Forelimb muscle (tissue), 1 donor: ENCODE measurements around the gene APBA1. TPM values are rescaled to one million over a fixed set of nuclear protein-coding genes. Genes with fewer than 3 reads are reported as not detected.

ENCODE experiments used
- DNase-seq: peaks from one replicate; pipeline ENCODE4 v3.0.0-alpha.2; 2013; ENCODE audit warnings: low read depth
- polyA plus RNA-seq: library from polyadenylated mRNA; unstranded; fragments of 120-200 nt; gene quantifications from one replicate; pipeline ENCODE4 v1.2.1, GENCODE V29; 2013; ENCODE audit not compliant: insufficient read length

APBA1 gene
- polyA plus RNA-seq, 1 donor = 5.3 TPM

DNA sequence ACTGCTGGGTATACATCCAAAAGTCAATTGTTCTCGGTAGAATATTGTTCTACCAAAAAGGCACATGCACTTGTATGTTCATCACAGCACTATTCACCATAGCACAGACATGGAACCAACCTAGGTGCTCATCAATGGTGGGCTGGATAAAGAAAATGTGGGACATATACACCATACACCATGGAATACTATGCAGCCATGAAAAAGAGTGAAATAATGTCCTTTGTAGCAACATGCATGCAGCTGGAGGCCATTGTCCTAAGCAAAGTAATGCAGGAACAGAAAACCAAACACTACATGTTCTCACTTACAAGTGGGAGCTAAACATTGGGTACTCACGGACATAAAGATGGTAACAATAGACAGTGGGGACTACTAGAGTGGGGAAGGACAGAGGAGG is 145.5 kb downstream of the APBA1 start:
- no peak for DNase-seq

DNA sequence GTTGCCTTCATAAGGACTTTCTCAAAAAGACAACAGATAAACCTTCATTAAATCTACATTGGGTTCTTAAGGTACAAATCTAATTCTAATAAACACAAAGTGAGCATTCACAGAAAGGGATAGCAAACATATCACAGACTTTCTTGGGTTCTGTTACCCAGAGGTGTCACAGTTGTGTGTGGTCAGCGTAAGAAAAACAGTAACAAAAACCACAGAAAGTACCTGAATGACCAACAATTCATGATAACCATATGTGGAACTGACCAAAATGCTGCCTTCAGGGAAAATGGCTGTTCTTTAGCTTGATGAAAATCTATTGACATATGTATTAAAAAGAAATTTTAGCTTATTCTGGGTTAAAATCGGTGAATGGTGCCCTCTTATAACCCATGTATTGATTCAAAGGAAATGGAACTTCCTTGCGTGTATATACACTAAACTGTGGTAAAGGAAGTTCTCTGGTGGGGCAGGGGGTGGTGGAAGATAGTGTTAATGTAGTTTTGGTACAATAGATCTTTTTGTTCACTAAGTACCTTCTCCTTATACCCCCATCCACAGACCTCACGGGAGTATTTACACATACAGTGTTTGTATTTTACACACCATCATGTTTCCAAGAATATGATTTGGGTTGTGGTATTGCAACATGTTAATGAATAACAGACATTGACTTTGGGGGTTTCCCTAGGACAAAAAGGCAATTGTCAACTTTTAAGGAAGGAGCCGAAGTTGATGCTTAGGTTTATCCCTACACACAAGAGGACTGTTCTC is 152.5 kb downstream of the APBA1 start:
- DNase-seq = no peak

DNA sequence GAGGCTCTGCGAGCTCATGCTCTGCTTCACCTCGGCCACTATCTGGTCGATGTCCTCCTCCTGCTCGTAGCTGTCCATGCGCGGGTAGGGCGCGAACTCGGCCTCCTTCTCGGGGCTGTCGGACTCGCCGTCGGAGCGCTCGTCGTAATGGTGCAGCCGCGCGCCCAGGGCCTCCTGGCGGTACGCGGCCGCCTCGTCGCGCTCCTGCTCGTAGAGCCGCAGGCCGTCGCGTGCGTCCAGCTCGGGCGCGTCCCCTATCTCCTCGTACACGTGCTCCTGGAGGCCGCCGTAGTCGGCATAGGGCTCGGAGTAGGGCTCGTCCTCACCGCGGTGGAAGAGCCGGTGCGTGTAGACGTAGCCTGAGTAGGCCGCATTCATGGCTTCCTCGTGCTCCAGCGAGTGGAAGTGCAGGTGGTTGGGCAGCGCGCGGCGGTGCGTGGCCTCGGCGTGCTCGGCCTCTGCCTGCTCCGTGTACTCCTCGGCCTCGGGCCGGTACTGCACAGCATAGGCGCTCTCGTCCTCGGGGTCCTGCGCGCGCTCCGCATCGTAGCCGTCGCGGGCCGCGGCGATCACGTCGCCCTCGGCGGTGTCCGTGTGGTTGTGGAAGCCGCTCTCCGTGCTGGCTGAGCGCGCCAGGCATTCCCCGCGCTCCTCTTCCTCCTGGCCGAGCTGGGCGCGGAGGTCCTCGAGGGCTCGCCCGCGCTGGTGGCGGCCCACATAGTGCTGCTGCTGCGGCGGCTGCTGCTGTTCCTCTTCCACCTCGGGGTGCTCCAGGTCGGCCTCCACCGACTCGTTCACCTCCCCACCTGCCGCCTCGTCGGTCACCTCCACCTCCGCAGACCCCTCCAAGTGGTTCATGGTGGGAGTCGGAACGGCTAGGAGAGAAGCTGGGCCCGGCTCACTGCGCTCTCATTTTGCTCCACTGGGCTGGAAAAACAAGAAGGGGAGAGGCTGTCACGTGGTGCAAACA is 155.5 kb downstream of the APBA1 start:
- DNase-seq = no peak

DNA sequence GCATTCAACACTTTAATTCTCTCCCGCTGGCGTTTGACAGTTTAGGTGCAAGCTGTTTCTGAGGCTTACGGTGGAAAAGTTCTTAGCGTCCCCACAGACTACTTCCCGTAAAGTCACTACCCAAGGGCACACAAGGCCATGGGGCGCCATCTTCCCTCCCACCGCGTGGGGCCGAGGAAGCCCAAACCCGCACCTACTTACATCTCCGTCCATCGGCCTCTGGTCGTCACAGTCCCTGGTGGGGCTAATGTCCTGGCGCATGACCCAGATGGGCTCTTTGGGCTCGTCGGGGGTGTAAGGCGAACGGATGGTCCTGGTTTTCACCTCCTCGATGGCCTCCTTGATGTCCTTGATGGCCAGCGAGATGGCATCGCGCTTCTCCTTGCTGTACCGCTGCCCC is 156.4 kb downstream of the APBA1 start:
- no peak for DNase-seq

DNA sequence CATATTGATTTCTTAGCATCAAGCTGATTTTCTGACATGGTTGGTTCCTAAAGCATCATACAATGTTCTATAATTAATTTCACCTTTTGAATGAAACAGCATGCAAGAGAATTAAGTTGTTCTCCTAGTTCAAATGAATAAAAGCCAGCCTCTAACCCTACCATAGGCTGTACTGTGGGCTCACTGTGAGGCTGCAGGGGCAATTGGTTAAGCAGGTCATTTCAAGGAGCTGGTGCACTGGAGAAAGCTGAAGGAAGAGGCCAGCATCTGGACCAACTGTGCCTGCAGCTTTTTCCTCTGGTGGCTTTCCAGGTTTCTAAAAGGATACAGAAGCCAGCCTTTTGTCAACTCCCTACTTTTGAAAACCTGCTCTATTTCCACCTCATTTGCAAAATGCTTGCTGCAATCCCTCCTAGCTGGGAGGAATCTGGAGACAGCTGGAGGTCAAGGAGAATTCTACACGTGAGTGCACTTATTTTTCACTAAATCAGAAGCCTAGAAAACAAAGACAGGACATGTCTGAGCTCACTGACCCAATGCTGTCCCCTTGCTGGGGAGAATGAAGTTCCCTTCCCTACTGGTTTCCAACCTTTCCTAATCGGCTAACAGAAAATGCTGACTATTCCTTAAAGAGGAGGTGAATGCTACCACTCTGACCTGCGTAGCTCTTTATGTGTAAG is 158.9 kb downstream of the APBA1 start:
- DNase-seq = no peak

DNA sequence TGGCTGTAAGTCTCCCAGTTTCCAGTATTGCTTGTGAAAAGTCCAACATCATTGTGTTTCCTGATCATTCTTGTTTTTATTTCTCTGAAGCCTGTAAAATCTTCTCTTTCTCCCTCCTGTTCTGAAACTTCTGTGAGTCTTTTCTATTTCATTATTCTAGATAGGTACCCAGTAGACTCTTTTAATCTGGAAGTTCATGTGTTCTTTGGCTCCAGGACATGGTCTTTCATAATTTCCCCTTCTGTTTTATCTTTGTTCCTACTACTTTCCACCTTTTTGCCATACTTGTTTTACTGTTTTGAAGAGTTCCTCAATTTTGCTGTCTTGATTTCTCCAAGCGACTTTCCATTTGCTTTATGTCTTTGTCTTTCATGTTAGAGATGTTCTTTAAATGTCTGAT is 168.1 kb downstream of the APBA1 start:
- DNase-seq = no peak

DNA sequence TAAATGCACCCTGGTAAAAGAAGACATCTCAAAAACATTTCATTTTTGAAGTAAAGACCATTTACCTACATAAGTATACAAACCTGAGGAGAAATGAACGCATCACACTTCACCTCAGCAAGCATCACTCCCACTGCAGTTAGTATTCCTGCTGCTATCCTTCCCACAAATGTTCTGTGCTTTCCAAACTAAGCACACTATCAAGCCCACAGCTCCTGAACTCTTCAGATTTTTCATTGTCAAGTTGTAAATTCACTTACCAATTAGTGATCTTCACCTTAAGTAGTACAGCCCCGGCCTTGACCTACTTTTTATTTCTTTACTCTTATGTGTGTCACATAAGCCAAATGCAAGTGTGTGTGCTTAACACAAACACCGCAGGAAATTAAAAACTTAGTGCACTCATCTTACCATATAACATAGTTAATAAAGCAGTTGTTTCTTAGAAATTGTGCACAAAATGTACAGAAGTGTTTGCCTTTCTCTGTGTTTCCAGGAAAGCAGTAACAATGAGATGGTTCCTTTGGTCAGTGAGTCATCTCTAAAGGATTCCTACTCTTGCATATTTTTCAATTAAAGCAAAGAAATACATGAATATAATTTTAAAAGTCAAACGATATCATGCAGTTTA is 169.4 kb downstream of the APBA1 start:
- no peak for DNase-seq

DNA sequence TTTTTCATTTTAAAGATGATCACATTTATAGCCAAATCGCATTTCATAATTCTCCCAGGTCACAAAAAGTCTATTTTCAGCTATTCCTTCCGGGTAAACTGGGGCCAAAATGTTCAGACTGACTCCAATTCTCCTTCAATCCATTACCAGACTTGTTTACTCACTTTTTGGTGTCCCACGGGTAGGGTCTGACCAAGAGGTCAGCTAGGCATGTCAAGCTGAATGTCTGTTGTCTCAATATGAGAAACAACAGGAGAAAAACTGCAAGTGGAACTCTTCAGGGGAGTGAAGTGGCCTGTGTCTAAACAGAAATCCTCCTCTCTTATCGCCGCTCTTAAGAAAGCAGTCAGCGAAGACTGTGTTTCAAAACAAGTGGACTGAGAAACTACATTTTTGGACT is 171.3 kb downstream of the APBA1 start:
- DNase-seq = no peak

DNA sequence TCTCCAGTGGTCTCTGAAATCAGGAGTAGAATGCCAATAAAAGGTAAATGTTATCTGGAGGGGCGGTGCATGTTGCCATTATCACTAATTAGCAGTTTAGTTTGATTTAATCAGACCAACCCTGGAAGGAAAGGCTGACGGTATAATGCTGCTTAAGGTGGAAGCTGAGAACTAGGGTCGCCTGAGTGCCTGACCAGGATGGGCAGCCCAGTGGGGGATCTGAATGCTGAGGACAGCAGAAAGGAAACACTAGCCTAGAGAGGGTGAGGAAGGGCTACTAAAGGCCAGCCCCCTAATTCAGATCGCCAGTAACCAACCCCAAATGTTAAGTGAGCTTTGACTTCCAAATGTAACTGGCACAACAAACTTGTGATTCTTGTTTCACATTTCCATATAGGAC is 172.2 kb downstream of the APBA1 start:
- no peak for DNase-seq

DNA sequence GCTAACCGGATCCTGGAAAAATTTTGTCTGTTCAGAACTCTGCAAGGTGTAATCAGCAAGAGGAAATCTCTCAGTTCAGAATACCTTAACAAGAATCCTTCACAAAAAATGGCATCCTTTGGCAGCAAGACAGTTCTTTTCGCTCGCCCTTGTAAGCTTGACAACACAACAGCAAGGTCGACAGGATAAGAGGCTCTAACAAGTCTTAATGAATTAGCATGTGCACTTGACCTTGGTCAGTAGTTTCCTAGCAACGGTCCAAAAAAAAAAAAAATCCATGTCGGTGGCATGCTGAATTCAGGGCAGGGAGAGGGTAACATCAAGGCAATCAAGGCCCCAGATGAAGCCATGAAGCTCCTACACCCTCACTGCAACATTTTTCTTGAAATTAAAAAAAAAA is 172.8 kb downstream of the APBA1 start:
- DNase-seq = no peak

DNA sequence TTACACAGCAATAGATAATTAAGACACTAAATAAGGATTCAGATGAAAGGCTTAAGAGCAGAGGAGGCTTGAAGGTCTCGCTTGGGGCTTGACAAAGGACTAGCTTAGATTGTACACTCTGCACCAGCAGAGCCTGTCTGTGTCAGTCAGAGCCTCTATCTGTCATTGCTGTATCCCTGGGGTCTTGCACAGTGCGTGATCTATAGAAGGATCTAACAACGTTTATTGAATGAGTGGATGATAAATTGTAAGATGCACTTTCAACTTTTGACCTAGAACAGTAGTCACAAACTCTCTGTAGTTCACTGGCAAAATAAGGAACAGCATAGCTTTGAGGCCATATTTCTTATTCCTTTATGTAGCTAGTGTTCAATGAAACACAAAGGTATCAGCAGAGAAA is 173.7 kb downstream of the APBA1 start:
- no peak for DNase-seq

DNA sequence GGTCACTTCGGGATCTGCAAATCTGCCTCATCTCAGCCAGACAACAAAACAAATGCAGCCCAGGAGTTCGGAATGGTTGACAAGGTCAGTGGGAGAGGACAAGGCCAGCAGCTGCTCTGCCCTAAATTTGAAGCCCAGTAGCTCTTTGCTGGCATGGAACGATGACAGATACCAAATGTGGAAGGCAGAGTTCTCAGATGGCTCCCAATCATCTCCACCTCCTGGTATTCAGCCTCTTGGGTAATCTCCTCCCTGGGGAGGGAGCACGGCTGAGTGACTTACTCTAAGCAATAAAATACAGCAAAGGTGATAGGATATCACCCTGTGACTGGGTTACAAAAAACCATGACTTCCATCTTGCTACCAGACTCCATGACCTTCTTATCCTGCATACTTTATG is 174.4 kb downstream of the APBA1 start:
- DNase-seq = no peak

DNA sequence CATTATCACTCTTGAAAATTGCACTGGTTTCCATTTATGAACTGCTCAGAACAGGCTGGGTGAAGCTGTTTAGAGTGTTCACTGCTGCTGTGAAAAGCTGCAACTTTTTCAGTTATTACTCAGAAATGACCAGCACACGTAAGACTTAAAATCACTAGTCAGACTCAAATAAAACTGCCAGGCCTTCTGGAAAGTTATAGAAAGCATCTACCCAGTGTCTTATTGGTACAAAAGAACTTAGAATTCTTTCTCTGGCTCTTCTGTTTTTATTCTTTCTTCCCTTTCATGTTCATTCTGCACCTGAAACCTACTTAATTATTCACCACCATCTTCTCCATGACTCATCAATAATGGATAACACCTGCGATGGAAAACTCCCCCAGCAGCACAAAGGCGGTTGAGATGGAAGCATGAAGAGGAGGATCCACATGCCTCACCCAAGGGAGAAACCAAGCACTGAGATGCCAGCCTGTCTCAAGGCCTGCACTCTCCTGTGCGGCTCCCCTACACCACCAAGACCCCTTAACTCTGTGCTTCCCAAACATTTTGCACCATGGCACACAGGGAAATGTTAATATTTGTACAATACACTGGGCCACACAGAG is 175.2 kb downstream of the APBA1 start:
- DNase-seq = no peak

DNA sequence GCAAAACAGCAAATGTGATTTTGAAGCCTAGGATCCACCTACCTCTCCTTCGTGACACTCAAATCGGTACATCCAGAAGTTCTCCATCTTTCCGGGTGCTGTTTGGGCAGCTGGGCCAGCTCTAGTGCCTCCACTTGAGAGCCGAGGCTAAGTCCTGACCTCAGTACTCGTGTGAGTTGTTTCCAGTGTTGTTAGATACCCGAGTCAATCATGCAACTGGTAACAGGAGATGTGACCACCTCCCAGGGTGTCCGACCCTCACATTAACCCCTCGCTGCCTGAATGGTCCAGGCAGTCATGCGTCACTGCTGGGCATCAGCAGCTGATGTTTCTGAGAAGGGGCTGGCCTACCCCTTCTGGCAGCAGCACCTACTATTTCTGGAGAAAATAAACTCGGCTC is 176.9 kb downstream of the APBA1 start:
- no peak for DNase-seq

DNA sequence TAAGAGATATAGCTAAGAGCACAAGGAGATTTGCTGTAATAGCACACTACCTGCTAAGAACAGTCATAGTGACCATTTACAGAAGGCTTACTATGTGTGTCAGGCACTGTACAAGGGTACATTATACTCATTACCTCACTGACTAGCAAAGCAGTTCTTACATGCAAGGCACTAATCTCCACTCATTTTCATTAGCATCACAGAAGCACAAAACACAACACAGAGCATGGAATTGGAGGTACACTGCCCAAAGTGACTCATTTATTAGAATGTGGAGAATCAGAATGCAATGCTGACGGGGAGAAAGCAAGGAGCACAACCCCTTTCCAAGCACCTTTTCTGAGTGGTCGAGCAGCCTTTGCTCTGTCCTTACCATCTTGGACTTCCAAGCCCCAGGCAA is 177.4 kb downstream of the APBA1 start:
- no peak for DNase-seq

DNA sequence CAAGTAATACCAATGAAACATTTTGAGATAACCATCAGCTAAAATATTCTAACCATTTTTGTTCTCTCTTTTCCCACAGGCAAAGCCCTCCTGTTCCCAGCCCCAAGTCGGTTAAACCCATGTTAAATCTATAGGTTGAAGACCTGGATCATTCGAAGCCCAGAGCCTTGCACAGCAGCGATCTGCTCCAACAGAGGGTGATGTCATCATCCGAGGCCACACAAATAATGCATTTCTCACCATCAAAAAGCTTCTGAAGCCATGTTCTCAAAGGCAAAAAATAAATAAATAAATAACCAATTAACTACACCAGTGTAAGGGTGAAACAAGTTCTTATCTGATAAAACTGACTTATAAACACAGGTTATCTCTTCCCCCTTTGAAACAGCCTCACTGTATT is 178.0 kb downstream of the APBA1 start:
- DNase-seq = no peak

DNA sequence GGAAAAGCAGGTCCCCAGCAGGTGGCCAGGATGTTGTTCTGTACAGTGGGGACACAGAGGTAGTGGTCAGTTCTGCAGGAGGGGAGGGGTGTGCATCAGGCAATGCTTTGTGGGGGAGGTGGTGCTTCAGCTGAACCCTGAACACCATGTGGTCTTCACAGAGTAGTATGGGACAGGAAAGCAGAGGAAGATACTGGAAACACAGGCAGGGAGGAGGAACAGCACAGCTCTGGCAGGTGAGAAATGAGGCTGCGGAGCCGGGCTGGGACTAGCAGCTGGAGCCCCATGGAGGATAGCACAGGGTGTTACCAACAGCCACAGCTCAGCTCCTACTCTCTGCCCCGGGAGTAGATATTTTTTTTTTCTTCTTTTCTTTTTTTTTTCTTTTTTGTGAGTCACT is 185.7 kb downstream of the APBA1 start:
- DNase-seq = no peak

DNA sequence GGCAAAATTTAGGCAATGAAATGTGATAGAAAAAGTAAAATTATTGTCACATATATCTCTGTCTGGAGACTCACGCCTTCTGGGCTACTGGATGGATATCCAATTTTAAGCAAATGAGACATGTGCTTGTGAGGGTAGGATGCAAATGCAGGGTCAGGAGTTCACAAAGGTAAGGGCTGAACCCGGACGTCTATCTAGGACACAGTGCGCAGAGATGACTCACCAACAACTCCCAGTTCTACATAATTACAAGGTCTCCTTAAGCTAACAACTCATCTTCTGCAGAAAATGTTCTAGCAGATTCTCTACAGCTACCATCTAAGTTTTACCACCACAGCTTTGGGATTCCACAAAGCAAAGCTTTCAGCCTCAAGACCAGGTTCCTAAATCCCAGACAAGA is 186.7 kb downstream of the APBA1 start:
- DNase-seq = no peak

DNA sequence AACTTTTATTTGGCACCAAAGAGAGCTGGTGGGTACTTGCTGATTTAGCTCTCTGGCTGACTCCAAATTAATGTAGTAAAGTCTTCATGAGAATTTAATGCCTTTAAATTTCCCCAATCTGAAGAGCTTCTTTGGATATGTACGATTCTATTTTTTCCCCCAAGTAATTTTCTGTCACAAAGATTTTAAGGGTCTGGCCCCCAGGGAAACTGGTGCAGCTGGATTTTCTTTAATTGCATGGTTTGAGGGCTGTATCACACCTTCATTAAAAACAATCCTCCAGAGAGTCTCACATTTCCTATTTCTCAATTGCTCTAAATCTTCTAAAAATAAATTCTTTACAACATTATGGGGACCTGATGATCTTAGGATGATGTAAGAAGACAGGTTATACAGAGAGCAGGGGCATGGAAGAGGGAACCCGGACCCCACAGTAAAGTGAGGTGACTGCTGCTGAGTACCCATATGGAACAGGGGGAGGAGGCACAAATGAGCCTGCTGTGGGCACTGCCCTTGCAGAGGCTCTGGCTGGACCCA is 188.2 kb downstream of the APBA1 start:
- no peak for DNase-seq

DNA sequence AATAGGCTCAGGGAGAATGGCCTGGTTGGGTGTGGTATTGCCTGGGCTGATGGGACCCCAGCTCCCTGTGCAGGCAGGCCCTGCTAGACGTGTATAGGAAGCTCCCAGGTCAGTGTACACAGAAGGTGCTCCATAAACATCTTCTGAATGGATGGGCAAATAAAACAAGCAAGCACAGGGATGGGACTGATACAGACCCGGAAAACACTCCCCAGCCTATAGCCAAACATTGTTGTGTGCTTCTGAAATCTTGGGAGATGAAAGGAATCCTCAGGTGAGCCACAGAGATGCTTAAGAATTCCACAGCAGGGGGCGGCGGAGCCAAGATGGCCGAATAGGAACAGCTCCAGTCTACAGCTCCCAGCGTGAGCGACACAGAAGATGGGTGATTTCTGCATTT is 195.4 kb downstream of the APBA1 start:
- DNase-seq = no peak

DNA sequence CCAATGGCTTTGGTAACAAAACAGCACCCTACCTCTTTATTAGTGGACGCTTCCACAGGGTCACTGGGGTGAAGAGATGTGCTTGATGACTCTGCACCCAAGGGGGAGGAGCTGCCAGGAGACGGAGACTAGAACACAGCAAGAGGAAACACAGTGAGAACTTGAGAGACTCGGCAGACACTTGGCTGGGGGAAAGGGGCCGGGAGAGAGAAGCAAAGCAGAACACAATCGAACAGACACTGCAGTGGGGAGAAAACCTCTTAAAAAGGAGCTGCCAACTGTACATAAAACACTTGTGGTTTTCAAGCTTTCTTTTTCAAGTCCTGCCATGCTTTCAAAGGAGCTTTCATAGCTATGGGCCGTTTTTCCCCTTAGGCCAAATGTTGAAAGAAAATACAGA is 196.2 kb downstream of the APBA1 start:
- DNase-seq = no peak
